Keratinocyte (primary cell): Measurements from ENCODE around the gene ANGPTL2. TPM values are rescaled to one million over a fixed set of nuclear protein-coding genes. Genes with fewer than 3 reads are reported as not detected.

Source experiments
- DNase-seq: peaks from one replicate; pipeline ENCODE4 v3.0.0-alpha.2; 2011; ENCODE audit warnings: low read depth, missing footprints, low spot score
- FAIRE-seq: peaks from 2 replicates; lab custom pipeline; 2011; peaks lifted over from hg19 to GRCh38; lab: Jason Lieb, UNC
- H2AFZ ChIP-seq: 2 replicates; pipeline ENCODE4 v1.6.0; 2012; ENCODE audit warnings: low read length, control low read depth, inconsistent platforms; ENCODE audit not compliant: control insufficient read depth
- H3K27ac ChIP-seq: 2 replicates; pipeline ENCODE4 v1.5.1; 2011; ENCODE audit warnings: low read length; ENCODE audit not compliant: control insufficient read depth, insufficient read depth
- H3K27me3 ChIP-seq: 3 replicates; pipeline ENCODE4 v1.6.0; 2011; ENCODE audit warnings: low read length; ENCODE audit not compliant: control insufficient read depth, insufficient read depth; ENCODE audit errors: extremely low read depth
- H3K36me3 ChIP-seq, 2 experiments: 2 replicates in 1 of 2; 3 replicates in 1 of 2; pipeline ENCODE4 v1.5.1; 2011; ENCODE audit warnings: low read length in 2 of 2, mild to moderate bottlenecking in 1 of 2; ENCODE audit not compliant: control insufficient read depth in 2 of 2, insufficient read depth in 2 of 2; ENCODE audit errors: extremely low read depth in 1 of 2
- H3K4me1 ChIP-seq: 3 replicates; pipeline ENCODE4 v1.5.1; 2011; ENCODE audit warnings: low read length; ENCODE audit not compliant: control insufficient read depth, insufficient read depth; ENCODE audit errors: extremely low read depth
- H3K4me2 ChIP-seq: 3 replicates; pipeline ENCODE4 v1.6.0; 2011; ENCODE audit warnings: low read depth, low read length; ENCODE audit not compliant: control insufficient read depth, insufficient read depth; ENCODE audit errors: extremely low read depth
- H3K4me3 ChIP-seq, 3 experiments: fragments of 200-600 bp in 1 of 3; sonication (generic) in 1 of 3; 2 replicates in 2 of 3; 3 replicates in 1 of 3; pipeline ENCODE4 v1.5.1; 2011 to 2016; ENCODE audit warnings: low read length in 3 of 3, mild to moderate bottlenecking in 3 of 3, control low read depth in 2 of 3, inconsistent platforms in 1 of 3, low read depth in 1 of 3, mixed read lengths in 1 of 3, mixed run types in 1 of 3, moderate library complexity in 1 of 3; ENCODE audit not compliant: control insufficient read depth in 2 of 3, insufficient read depth in 2 of 3; ENCODE audit errors: extremely low read depth in 1 of 3
- H3K79me2 ChIP-seq: 2 replicates; pipeline ENCODE4 v1.6.0; 2012; ENCODE audit warnings: low read length; ENCODE audit not compliant: control insufficient read depth, insufficient read depth
- H3K9ac ChIP-seq: 3 replicates; pipeline ENCODE4 v1.6.0; 2011; ENCODE audit warnings: low read length; ENCODE audit not compliant: control insufficient read depth, insufficient read depth; ENCODE audit errors: extremely low read depth
- H3K9me1 ChIP-seq: 3 replicates; pipeline ENCODE4 v1.6.0; 2011; ENCODE audit warnings: low read length; ENCODE audit not compliant: control insufficient read depth, insufficient read depth; ENCODE audit errors: extremely low read depth
- H3K9me3 ChIP-seq: 2 replicates; pipeline ENCODE4 v1.5.1; 2012; ENCODE audit warnings: low read depth, low read length; ENCODE audit not compliant: control insufficient read depth
- H4K20me1 ChIP-seq: 3 replicates; pipeline ENCODE4 v1.6.0; 2011; ENCODE audit warnings: low read length; ENCODE audit not compliant: control insufficient read depth, insufficient read depth; ENCODE audit errors: extremely low read depth
- CTCF ChIP-seq, 3 experiments: IDR thresholded peaks in 1 of 3; conservative IDR thresholded peaks in 1 of 3; optimal IDR thresholded peaks in 1 of 3; 2 replicates in 2 of 3; 3 replicates in 1 of 3; pipeline versions ENCODE3 to v1.5.1; 2011; ENCODE audit warnings: low read length in 3 of 3, mild to moderate bottlenecking in 3 of 3, moderate library complexity in 2 of 3, control low read depth in 1 of 3, inconsistent platforms in 1 of 3; ENCODE audit not compliant: insufficient read depth in 2 of 3; ENCODE audit errors: extremely low read depth in 1 of 3
- EZH2 ChIP-seq: IDR thresholded peaks from one replicate; pipeline ENCODE4 v1.6.1; 2012; ENCODE audit warnings: inconsistent platforms, mild to moderate bottlenecking, low read length, moderate library complexity
- dilution Hi-C: fragments of 300-500 bp; cut with MboI; formaldehyde crosslinking; loops from one replicate; pipeline ENCODE4 v1.7.0; 2020; ENCODE audit warnings: low sequenced_read_pairs; ENCODE audit not compliant: extremely low pct_ligation_motif_present
- polyA plus RNA-seq, 5 experiments: library from polyadenylated mRNA; depleted of rRNA in 3 of 5; stranded (reverse) in 3 of 5; stranded (forward) in 1 of 5; unstranded in 1 of 5; fragments of >200 nt; gene quantifications; 1 replicate in 1 of 5; 2 replicates in 3 of 5; 3 replicates in 1 of 5; pipeline versions ENCODE4 v1.2.1 to v1.2.3, GENCODE V29; 2011 to 2012; ENCODE audit warnings: missing spikeins in 2 of 5, low read depth in 1 of 5, low replicate concordance in 1 of 5

Gene ANGPTL2
- polyA plus RNA-seq, 1 donor (not counting 4 experiments of a cell fraction or from before 2014, with no cell fraction given): 0.18 TPM

GRCh38 chr9:127162046-127162863 lies 39.8 kb upstream of the ANGPTL2 start:
- H3K9me3 ChIP-seq: no peaks in the 10 kb centered on the region
- H3K79me2 ChIP-seq: no peaks in the 10 kb centered on the region
- no peaks in the 10 kb centered on the region for H3K9me1 ChIP-seq
- no peak overlapping the region for H3K4me2 ChIP-seq
- no peak overlapping the region for H3K27ac ChIP-seq
- DNase-seq (no peak), FAIRE-seq (peak; percentile 43)
- no peak for TF ChIP-seq CTCF (optimal IDR thresholded peaks at IDR 0.05 in 1 of 3, IDR thresholded peaks at IDR 0.05 in 1 of 3, conservative IDR thresholded peaks at IDR 0.05 in 1 of 3; ENCODE audit: extremely low read depth in 1 of 3, insufficient read depth in 2 of 3, low read length in 3 of 3)
- TF ChIP-seq EZH2: no peak
- H3K4me1 ChIP-seq: peaks cover 35% of the 10 kb centered on the region
- H4K20me1 ChIP-seq: no peaks in the 10 kb centered on the region
- dilution Hi-C loops: no loop called here
- no peak overlapping the region for H3K4me3 ChIP-seq
- H3K9ac ChIP-seq: no peak overlapping the region
- H2AFZ ChIP-seq: no peak overlapping the region
- H3K27me3 ChIP-seq: no peaks in the 10 kb centered on the region
- no peaks in the 10 kb centered on the region for H3K36me3 ChIP-seq

DNA sequence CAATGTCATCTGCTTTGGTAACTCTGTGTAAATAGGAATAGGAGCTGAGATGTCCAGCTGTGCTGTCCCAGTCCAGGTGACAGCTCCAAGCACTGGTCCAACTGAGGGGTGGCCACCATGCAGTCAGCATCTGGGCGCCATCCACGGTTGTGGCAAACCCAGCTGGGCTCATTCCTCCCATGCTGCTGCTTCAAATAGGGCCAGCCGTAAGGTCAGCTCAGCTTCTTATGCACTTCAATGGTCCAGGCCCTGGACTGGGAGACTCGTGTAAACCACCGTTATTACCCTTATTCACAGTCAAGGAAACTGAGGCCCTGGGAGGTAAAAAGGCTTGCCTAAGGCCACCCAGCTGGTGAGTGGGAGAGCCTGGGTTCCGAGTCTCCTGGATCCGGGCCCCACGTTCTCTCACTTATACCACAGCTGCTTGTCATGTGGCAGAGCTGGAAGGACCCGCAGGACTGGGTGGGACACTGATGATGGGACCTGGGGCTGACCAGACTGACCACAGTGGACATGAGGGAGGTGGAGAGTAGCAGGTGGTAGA lies 38.7 kb upstream of the ANGPTL2 start:
- dilution Hi-C loops: no loop called here
- Histone ChIP-seq H3K27me3 (no peaks in the 10 kb centered on the region), H3K9ac (no peak overlapping the region), H3K36me3 (no peaks in the 10 kb centered on the region), H2AFZ (no peak overlapping the region), H3K4me3 (no peak overlapping the region), H3K9me3 (no peaks in the 10 kb centered on the region), H3K4me2 (no peak overlapping the region), H3K27ac (no peak overlapping the region), H3K79me2 (no peaks in the 10 kb centered on the region), H3K4me1 (peaks cover 24% of the 10 kb centered on the region), H4K20me1 (no peaks in the 10 kb centered on the region), H3K9me1 (no peaks in the 10 kb centered on the region)
- DNase-seq: no peak
- FAIRE-seq: no peak
- no peak for TF ChIP-seq CTCF (optimal IDR thresholded peaks at IDR 0.05 in 1 of 3, IDR thresholded peaks at IDR 0.05 in 1 of 3, conservative IDR thresholded peaks at IDR 0.05 in 1 of 3; ENCODE audit: extremely low read depth in 1 of 3, insufficient read depth in 2 of 3, low read length in 3 of 3)
- TF ChIP-seq EZH2: no peak
